HepG2 (cell line): ENCODE measurements around the gene AP2B1. TPM values are rescaled to one million over a fixed set of nuclear protein-coding genes. Genes with fewer than 3 reads are reported as not detected.
A peak's percentile ranks its signal among the peaks of the same experiment; 100 is the strongest.

Experiments
- ARNT2 ChIP-seq: sonication (generic); formaldehyde crosslinking; IDR thresholded peaks from 2 replicates; pipeline ENCODE4 v1.8.0; 2022; ENCODE audit warnings: mild to moderate bottlenecking, low read depth, missing genetic modification reagents, moderate library complexity
- CHCHD3 ChIP-seq: sonication (generic); formaldehyde crosslinking; IDR thresholded peaks from 2 replicates; pipeline ENCODE4 v1.8.0; 2022; ENCODE audit warnings: mild to moderate bottlenecking, missing genetic modification reagents, moderate library complexity
- ISX ChIP-seq: sonication (generic); formaldehyde crosslinking; conservative IDR thresholded peaks from 2 replicates; pipeline ENCODE4 v1.5.0; 2020; ENCODE audit warnings: missing genetic modification reagents
- JUNB ChIP-seq: sonication (generic); formaldehyde crosslinking; IDR thresholded peaks from 2 replicates; pipeline ENCODE4 v1.8.0; 2022; ENCODE audit warnings: missing genetic modification reagents, mild to moderate bottlenecking, borderline replicate concordance
- KDM5A ChIP-seq: fragments of 200-600 bp; sonication (generic); IDR thresholded peaks from 2 replicates; pipeline ENCODE4 v1.7.0; 2018; ENCODE audit warnings: antibody characterized with exemption, mild to moderate bottlenecking, low read length, borderline replicate concordance
- NR2F6 ChIP-seq, 2 experiments: IDR thresholded peaks; 2 replicates each; pipeline ENCODE4 v1.6.1; 2016; ENCODE audit warnings: antibody characterized with exemption in 1 of 2, mild to moderate bottlenecking in 1 of 2
- RBM39 ChIP-seq: fragments of 200-400 bp; formaldehyde crosslinking; IDR thresholded peaks from one replicate; pipeline ENCODE4 v1.6.1; 2018; ENCODE audit warnings: antibody characterized with exemption, mild to moderate bottlenecking, low read depth, low read length; ENCODE audit not compliant: poor library complexity, severe bottlenecking
- RFX5 ChIP-seq: IDR thresholded peaks from 2 replicates; pipeline ENCODE4 v1.6.1; 2011; ENCODE audit warnings: low read depth, low read length, improper control_type of control experiment
- SIN3B ChIP-seq: fragments of 150-350 bp; IDR thresholded peaks from 2 replicates; pipeline ENCODE4 v1.6.1; 2014; ENCODE audit warnings: low read length
- SMYD3 ChIP-seq: sonication (generic); formaldehyde crosslinking; IDR thresholded peaks from 2 replicates; pipeline ENCODE4 v1.8.1; 2023; ENCODE audit warnings: mild to moderate bottlenecking, missing genetic modification reagents
- ZEB1 ChIP-seq: IDR thresholded peaks from 2 replicates; pipeline ENCODE4 v1.6.1; 2012; ENCODE audit warnings: mild to moderate bottlenecking, low read depth, inconsistent platforms; ENCODE audit not compliant: insufficient replicate concordance
- ZNF138 ChIP-seq: sonication (generic); formaldehyde crosslinking; IDR thresholded peaks from 2 replicates; pipeline ENCODE4 v1.5.0; 2020; ENCODE audit warnings: mild to moderate bottlenecking, low read depth, missing genetic modification reagents
- polyA plus RNA-seq, 8 experiments: library from polyadenylated mRNA; depleted of rRNA in 3 of 8; stranded (reverse) in 7 of 8; unstranded in 1 of 8; fragments of >200 nt; fragmentation: Illumina TruSeq in 4 of 8; extraction: Trizol in 4 of 8; gene quantifications; 2 replicates each; pipeline versions ENCODE4 v1.2.1 to v1.2.3, GENCODE V29; 2011 to 2016; ENCODE audit warnings: low read depth in 4 of 8, missing spikeins in 1 of 8, mixed read lengths in 1 of 8; ENCODE audit not compliant: insufficient read depth in 1 of 8
- total RNA-seq, 5 experiments: library from RNA; depleted of rRNA; stranded (reverse); fragments of >200 nt; fragmentation: Illumina TruSeq; extraction: Trizol; gene quantifications; 2 replicates each; pipeline ENCODE4 v1.2.3, GENCODE V29; 2016; ENCODE audit warnings: low read depth in 1 of 5
- TF ChIP-seq, protein P1 (sequence below): sonication (generic); formaldehyde crosslinking; IDR thresholded peaks from 2 replicates; pipeline ENCODE4 v1.5.0; 2020; ENCODE audit warnings: mild to moderate bottlenecking, low read depth, missing genetic modification reagents, borderline replicate concordance
- TF ChIP-seq, protein P2 (sequence below): sonication (generic); formaldehyde crosslinking; IDR thresholded peaks from 2 replicates; pipeline ENCODE4 v1.5.1; 2020; ENCODE audit warnings: mild to moderate bottlenecking, missing genetic modification reagents, borderline replicate concordance
- TF ChIP-seq, protein P3 (sequence below): sonication (generic); formaldehyde crosslinking; IDR thresholded peaks from 2 replicates; pipeline ENCODE4 v1.9.0; 2021; ENCODE audit warnings: missing genetic modification reagents, borderline replicate concordance
- TF ChIP-seq, protein P4 (sequence below): sonication (generic); formaldehyde crosslinking; IDR thresholded peaks from 2 replicates; pipeline ENCODE4 v1.5.1; 2020; ENCODE audit warnings: mild to moderate bottlenecking, missing genetic modification reagents, moderate library complexity

AP2B1 gene
- total and polyA plus RNA-seq, 2 of the 13 experiments (the other 11 are each of a cell fraction or from before 2014, with no cell fraction given), result 23.8 to 71.3 TPM

DNA sequence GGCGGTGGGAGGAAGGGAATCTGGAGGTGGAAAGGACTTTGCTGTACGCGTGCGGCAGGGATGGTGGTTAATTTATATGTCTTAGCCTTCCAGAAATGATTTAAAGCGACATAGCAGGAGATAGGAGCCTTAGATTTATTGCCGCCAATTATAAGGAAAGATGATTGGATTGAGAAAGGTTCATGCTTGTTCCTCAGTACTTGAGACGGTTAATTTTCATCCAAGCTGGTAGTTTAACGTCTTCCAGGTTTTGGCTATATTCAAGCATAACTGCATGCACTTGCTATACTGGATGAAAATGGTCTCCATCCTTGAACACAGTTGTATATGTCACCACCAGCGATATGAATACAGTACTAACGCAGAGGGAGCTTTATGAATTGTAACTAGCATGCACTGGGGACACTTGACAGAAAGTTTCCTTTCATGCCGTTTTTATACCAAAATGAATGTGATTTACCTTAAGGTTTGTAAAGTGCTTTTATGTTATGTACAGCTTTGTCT is 8.1 kb upstream of the AP2B1 start (continued):
- TF ChIP-seq, protein P1, sequence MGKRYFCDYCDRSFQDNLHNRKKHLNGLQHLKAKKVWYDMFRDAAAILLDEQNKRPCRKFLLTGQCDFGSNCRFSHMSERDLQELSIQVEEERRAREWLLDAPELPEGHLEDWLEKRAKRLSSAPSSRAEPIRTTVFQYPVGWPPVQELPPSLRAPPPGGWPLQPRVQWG (CRISPR knock-in tag), result no peak
- TF ChIP-seq, protein P2, sequence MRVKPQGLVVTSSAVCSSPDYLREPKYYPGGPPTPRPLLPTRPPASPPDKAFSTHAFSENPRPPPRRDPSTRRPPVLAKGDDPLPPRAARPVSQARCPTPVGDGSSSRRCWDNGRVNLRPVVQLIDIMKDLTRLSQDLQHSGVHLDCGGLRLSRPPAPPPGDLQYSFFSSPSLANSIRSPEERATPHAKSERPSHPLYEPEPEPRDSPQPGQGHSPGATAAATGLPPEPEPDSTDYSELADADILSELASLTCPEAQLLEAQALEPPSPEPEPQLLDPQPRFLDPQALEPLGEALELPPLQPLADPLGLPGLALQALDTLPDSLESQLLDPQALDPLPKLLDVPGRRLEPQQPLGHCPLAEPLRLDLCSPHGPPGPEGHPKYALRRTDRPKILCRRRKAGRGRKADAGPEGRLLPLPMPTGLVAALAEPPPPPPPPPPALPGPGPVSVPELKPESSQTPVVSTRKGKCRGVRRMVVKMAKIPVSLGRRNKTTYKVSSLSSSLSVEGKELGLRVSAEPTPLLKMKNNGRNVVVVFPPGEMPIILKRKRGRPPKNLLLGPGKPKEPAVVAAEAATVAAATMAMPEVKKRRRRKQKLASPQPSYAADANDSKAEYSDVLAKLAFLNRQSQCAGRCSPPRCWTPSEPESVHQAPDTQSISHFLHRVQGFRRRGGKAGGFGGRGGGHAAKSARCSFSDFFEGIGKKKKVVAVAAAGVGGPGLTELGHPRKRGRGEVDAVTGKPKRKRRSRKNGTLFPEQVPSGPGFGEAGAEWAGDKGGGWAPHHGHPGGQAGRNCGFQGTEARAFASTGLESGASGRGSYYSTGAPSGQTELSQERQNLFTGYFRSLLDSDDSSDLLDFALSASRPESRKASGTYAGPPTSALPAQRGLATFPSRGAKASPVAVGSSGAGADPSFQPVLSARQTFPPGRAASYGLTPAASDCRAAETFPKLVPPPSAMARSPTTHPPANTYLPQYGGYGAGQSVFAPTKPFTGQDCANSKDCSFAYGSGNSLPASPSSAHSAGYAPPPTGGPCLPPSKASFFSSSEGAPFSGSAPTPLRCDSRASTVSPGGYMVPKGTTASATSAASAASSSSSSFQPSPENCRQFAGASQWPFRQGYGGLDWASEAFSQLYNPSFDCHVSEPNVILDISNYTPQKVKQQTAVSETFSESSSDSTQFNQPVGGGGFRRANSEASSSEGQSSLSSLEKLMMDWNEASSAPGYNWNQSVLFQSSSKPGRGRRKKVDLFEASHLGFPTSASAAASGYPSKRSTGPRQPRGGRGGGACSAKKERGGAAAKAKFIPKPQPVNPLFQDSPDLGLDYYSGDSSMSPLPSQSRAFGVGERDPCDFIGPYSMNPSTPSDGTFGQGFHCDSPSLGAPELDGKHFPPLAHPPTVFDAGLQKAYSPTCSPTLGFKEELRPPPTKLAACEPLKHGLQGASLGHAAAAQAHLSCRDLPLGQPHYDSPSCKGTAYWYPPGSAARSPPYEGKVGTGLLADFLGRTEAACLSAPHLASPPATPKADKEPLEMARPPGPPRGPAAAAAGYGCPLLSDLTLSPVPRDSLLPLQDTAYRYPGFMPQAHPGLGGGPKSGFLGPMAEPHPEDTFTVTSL (CRISPR knock-in tag), result no peak
- TF ChIP-seq SMYD3 (CRISPR knock-in tag), result peak; percentile 9; the same call in 1 of the 2 replicates
- TF ChIP-seq, protein P3, sequence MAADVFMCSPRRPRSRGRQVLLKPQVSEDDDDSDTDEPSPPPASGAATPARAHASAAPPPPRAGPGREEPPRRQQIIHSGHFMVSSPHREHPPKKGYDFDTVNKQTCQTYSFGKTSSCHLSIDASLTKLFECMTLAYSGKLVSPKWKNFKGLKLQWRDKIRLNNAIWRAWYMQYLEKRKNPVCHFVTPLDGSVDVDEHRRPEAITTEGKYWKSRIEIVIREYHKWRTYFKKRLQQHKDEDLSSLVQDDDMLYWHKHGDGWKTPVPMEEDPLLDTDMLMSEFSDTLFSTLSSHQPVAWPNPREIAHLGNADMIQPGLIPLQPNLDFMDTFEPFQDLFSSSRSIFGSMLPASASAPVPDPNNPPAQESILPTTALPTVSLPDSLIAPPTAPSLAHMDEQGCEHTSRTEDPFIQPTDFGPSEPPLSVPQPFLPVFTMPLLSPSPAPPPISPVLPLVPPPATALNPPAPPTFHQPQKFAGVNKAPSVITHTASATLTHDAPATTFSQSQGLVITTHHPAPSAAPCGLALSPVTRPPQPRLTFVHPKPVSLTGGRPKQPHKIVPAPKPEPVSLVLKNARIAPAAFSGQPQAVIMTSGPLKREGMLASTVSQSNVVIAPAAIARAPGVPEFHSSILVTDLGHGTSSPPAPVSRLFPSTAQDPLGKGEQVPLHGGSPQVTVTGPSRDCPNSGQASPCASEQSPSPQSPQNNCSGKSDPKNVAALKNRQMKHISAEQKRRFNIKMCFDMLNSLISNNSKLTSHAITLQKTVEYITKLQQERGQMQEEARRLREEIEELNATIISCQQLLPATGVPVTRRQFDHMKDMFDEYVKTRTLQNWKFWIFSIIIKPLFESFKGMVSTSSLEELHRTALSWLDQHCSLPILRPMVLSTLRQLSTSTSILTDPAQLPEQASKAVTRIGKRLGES (CRISPR knock-in tag), result no peak
- no peak for TF ChIP-seq RBM39
- no peak for TF ChIP-seq CHCHD3 (CRISPR knock-in tag)
- TF ChIP-seq KDM5A, result peak; percentile 22; the same call in 1 of the 2 replicates
- no peak for TF ChIP-seq NR2F6 (IDR thresholded peaks at IDR 0.05)
- no peak for TF ChIP-seq NR2F6 (CRISPR knock-in tag; IDR thresholded peaks at IDR 0.05)
- no peak for TF ChIP-seq RFX5
- TF ChIP-seq, protein P4, sequence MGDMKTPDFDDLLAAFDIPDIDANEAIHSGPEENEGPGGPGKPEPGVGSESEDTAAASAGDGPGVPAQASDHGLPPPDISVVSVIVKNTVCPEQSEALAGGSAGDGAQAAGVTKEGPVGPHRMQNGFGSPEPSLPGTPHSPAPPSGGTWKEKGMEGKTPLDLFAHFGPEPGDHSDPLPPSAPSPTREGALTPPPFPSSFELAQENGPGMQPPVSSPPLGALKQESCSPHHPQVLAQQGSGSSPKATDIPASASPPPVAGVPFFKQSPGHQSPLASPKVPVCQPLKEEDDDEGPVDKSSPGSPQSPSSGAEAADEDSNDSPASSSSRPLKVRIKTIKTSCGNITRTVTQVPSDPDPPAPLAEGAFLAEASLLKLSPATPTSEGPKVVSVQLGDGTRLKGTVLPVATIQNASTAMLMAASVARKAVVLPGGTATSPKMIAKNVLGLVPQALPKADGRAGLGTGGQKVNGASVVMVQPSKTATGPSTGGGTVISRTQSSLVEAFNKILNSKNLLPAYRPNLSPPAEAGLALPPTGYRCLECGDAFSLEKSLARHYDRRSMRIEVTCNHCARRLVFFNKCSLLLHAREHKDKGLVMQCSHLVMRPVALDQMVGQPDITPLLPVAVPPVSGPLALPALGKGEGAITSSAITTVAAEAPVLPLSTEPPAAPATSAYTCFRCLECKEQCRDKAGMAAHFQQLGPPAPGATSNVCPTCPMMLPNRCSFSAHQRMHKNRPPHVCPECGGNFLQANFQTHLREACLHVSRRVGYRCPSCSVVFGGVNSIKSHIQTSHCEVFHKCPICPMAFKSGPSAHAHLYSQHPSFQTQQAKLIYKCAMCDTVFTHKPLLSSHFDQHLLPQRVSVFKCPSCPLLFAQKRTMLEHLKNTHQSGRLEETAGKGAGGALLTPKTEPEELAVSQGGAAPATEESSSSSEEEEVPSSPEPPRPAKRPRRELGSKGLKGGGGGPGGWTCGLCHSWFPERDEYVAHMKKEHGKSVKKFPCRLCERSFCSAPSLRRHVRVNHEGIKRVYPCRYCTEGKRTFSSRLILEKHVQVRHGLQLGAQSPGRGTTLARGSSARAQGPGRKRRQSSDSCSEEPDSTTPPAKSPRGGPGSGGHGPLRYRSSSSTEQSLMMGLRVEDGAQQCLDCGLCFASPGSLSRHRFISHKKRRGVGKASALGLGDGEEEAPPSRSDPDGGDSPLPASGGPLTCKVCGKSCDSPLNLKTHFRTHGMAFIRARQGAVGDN (CRISPR knock-in tag), result 0 out of 2 replicates have a peak, but pooled peaks have one; percentile 27
- 0 out of 2 replicates have a peak, but pooled peaks have one; percentile 9 for TF ChIP-seq ARNT2
- no peak for TF ChIP-seq SIN3B
- no peak for TF ChIP-seq ZEB1
- TF ChIP-seq JUNB (CRISPR knock-in tag), result no peak
- TF ChIP-seq ISX (CRISPR knock-in tag), result 0 out of 2 replicates have a peak, but pooled peaks have one; percentile 22
- TF ChIP-seq ZNF138 (CRISPR knock-in tag), result no peak
